Left renal cortex interstitium (tissue), 4 donors: ENCODE data around the gene PGC. TPM values are rescaled to one million over a fixed set of nuclear protein-coding genes. Genes with fewer than 3 reads are reported as not detected.

ENCODE experiments used
- DNase-seq, 4 donors: peaks; one replicate each; pipeline ENCODE4 v3.0.0-alpha.2; 2013; ENCODE audit warnings: low read depth in 4 of 4, low spot score in 2 of 4, missing footprints in 1 of 4
- polyA plus RNA-seq, 4 donors: library from polyadenylated mRNA; unstranded; fragments of 120-200 nt; gene quantifications; one replicate each; pipeline ENCODE4 v1.2.1, GENCODE V29; 2013; ENCODE audit not compliant: insufficient read length in 4 of 4

Gene PGC
- polyA plus RNA-seq, 4 donors: 0.35 to 0.48 TPM; not detected in 2

DNA sequence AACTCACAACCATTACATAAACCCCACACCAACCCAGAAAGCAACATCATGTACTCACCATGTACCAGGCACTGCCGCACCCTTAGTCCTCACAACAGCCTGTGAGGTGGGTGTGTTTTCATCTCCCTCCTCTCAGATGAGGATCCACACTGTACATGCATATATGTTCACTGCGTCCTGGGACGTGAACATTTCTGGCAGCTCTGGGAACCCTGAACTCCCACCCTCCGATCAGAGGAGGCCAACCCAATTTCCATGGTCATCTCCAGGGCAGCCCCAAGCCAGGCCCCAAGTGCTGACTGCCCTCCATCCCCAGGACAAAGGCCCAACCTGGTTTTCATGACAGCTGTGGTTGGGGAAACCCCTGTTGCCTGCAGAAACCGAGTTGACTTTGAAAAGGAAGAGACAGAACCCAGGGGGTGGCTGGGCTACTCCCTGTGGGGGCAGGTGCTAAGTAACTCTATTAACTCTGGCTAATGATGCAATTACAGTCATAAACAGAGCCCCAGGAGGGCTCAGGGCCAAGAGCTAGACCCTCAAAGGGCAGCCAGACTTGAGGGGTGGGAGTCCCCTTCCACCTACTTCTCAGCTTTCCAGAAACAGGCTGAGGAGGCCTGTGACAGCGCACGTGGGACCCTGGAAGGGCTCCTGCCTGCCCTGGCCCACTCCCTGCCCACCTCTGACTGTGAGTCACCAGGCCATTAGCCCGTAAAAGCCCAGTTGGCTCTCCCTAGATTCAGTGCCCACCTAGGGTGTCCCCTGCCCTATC lies 14.4 kb downstream of the PGC start:
- DNase-seq: no peak

DNA sequence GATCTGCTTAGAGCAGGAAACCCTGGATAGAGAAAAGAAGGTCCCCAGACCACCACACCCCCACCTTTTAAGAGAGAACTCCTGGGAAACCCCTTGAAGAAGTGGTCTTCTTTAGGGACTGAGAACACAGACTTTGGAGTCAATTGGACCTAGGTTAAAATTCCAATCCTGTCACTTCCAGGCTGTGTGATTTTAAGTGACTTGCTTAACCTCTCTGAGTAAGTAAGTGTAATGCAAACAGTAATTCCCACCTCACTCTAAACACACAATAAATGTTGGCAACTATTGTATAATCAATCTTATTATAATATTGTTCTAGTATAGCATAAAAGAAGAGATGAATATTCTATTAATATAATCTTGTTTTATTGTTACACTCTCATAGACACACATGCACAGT lies 15.0 kb downstream of the PGC start:
- DNase-seq: no peak

DNA sequence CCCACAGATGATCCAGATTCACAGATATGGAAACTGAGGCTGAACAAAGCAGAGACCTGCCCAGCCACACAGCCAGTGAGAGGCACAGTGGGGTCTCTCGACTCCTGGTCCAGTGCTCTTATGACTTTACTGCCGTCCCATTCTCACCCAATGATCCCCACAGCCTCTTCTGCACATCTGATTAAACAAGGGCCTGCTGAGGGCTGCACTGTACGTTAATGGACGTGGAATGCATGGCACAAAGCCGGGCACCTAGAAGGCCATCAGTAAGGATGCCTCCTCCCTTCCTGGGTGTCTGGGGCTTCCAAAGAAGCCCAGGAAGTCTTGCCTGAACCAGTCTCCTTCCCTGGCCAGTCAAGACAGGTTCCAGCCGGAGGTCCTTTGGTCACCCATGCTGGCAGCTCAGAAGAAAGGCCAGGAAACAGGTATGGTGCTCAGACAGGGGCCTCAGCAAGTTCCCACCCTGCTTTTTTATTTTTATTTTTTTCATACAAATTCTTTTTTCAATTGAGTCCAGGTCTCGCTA lies 15.6 kb downstream of the PGC start:
- DNase-seq: no peak

DNA sequence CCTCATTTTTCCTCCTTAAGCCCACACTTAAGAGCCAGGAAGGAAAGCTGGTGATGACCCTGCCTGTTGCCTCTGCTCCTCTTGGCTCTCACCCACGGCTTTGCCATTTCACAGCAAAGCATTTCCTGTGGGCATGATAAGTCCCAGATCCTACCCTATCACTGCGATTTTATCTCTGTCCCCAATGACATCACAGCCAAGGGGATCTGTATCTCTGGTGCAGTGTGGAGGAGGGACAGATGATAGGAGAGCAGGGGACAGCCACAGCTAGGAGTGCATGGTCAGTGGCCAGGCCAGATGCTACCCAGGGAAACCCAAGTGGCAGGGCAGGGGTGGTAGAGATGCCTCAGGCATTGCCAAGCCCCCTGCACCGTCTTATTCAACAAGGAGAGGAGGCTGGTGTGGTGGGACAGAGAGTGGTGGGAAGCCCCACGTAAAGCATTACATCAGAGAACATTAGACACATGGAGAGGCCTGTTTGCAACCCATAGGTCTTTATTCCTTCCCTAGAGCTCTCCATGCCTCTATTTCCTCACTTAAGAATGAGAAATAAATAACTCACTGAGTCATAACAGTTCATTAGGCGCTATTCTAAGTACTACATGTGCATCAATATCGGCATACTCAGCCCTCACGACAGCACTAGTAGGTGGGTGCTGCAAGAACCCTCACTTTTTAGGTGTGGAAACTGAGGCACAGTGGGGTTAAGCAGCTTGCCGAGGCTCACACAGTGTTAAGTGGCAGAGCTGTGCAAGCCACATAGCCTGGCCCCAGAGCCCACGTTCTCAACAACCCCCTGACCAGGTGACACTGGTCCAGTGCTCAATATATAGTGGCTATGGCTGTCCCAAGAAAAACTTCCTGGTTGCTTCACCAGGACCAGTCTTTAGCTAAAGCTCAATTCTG lies 16.4 kb downstream of the PGC start:
- DNase-seq: no peak

DNA sequence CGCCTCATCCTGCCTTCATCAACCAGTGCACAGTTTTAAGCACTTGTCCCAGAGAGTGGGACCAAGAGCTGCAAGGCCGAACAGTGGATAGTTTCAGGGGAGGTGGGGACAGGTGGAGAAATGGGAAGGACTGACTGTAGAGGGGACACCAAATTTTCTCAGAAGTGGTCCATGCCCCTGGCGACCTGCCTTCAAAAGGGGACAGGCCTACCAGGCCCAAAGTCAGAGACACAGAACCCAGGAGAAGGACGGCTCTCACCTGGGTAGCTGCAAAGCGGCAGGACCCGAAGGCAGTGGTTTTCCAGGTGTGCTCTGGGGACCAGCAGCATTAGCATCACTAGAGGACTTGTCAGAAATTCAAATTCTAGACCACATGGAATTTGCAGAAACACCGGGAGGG lies 17.6 kb downstream of the PGC start:
- no peak for DNase-seq

DNA sequence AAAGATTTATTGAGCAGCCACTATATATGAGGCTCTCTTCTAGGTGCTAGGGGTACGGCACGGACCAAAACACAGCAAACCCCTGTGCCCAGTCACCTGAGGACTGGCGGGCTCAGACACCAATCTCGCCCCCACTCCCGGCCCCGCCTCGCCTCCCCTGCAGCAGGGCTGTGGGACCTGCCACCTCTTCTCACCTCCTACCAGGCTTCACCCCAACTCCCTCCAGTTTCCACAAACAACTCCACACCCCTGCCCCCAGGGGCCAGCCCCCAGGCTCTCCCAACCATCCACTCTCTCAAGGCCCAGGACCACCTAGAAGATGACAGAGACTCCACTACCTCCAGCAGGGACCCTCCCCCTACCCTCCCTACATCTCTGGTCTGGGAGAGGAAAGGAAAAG lies 18.2 kb downstream of the PGC start:
- no peak for DNase-seq

DNA sequence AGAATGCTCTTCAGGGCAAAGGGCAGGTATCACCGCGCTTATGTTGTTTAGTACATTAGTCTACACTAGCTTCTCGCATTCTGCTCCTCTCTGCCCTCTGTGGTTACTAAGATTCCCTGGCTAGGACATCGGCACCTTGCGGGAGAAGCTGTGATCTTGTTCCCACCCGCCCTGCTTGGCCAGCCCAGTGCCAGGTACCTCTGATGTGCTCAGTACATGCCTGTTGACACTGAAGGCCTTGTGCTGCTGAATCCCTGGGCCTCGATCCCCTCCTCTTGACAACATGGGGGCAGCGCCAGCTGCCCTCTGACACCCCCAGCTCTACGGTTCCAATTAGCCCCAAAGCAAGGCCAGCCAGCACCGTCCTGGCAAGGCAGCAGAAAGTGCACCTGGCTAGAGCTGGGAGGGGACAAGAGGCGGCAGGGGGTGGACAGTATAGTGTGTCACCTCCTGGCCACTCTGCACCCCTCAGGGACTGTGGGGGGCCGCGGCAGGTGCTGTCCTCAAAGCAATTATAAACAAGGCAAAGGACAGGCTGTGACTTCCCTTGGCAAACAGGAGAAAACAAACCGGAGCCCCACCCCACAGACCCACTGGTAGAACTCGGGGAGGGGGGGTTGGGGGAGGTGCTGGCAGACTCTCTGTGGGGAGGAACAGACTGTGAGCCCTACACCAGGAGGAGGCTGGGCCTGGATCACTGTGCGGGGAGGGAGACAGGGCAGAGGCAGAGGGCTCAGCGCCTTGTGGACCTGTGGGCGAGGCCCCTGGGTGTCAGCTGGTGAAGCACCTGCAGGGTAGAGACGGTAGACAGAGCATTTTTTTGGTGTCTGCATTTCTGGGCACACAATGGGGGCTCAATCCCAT lies 18.9 kb downstream of the PGC start:
- DNase-seq: no peak

DNA sequence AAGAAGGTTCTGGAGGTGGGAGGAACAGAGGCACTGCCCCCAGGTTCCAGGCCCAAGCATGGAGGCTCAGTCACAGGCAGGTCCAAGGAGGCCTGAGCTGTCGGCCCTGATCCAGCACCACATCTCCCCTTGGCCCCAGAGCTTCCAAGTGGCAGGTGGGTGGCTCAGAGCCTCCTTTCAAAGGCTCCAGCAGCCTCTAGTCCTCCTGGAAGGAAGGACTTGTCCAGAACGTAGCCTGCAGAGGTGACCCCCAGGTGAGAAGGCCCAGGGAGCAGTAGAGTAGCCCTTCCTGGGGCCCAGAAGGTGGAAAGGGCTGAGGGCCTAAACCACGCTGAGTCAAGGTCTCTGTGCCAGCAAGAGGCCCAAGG lies 19.5 kb downstream of the PGC start:
- DNase-seq: no peak

DNA sequence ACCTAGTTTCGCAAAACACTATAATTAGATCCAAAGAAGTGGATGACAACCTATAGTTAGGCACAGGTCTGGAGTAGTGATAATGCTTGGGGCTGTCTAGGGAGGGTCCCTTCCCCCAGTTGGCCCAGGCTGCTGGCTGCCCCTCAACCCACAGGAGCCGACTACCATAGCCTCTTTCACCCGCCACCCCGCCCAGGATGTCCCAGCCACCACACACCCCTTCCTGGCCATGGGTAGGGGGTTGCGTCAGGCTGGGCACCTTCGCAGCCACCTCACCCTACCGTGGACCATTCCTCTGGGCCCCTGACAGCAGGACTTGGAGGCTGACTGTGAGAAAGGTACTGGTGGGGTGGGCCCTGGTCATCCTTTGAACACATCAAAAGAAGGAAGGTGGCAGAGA lies 20.3 kb downstream of the PGC start:
- no peak for DNase-seq

DNA sequence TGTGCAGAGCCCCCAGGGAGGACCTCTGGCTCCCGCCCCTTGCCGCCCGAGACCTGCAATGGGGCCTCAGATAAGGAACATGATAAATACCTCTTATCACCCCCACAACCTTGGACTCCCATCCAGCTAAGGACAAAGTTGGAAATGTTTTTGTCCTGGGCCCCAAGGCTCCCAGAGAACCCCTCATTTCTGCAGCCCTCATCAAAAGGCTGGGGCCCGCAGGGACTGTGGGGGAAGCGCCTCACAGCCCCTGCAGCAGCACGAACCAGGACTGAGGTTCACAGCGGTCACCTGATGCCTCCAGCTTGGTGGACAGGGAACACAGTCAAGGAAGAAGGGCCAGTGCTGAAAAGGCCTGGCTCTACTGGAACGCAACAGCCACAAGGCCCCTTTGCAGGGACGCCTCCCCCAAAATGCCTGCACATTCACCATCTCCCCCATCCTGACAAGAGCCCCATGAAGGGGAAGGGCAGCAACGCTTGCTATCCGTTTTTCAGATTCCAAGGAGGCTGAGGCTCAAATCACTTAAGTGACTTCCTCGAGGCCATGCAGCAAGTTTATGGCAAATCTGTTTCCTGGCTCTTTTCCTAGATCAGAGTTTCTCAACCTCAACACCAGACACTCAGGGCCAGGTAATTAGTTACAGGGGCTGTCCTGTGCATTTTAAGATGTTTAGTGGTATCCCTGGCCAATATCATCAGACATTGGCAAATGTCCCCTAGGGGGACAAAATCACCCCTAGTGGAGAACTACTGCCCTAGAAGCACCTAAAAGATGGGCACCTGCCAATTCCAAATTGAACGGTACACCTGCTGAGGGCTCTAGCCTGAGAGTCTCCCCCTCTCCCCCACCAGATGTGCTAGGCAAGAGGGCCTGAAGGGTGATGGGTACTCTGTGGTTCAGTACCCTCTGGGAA lies 22.4 kb downstream of the PGC start:
- no peak for DNase-seq

DNA sequence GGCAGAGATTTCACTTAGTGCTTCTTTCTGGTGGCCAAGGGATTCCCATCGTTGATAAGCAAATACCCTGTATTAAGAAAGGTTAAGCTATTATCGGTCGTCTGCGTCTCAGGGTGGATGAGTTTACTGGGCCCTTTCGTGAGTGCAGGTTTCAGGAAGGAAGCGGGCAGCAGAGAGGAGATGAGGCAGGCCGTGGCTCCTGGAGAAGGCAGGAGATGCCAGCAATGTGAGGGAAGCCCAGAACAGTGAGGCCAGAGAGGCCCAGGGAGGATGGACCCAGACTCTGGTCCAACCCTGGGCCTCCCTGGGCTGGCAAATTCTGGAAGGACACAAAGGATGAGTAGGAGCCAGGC lies 23.0 kb downstream of the PGC start:
- DNase-seq: no peak

DNA sequence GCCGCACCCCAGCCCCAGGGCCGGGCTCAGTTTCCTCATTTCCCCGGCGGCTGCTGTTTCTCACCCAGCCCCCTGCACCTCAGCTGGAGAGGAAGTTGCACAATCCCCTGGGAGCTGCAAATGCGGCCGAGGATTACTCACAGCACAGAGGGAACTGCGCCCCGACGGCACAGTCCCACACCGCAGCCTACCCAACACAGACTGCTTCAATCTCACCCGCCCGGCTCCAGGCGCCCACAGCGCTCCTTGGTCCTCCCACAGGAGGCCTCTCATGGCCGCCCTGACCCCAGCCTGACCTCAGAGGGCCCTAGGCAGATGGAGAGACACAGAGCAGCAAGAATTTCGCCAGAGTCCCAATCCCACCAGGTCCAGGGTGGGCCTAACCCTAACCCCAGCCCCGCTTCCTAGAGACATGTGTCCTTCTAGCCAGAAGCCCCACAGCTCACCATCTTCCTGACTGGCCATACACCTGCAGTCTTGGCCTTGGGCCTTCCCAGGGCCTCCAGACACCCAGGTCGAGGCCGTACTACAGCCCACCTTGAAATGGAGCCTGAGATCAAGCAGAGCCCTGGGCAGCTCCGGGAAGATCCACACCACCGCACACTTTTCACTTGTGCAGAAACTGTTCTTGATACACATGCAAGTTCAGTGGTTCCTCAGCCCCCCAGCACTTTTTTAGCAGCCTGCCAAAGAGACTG lies 23.5 kb downstream of the PGC start:
- DNase-seq: no peak

DNA sequence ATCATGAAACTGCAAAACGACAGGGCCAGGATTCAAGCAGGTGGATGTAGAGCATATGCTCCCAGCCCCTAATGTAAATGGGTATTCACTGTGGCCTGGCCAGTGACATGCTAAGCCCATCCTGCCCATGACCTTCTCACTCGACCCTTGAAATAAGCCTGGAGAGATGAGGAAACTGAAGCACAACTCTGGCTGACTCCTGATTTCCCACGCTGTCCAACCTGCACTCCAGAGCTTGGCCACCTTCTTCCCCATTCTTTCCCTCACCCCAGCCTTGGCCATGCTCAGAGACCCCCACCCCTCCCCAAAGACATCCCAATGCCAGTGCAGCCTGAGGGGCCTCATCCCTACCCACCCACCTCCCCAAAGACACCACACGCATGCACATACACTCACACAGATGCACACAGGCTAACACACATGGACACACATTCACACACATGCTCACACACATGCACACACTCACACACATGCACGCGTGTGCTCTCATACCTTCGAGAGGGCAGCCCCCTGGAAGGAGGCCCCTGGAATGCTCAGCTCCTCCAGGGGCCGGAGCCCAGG lies 24.1 kb downstream of the PGC start:
- DNase-seq: no peak

DNA sequence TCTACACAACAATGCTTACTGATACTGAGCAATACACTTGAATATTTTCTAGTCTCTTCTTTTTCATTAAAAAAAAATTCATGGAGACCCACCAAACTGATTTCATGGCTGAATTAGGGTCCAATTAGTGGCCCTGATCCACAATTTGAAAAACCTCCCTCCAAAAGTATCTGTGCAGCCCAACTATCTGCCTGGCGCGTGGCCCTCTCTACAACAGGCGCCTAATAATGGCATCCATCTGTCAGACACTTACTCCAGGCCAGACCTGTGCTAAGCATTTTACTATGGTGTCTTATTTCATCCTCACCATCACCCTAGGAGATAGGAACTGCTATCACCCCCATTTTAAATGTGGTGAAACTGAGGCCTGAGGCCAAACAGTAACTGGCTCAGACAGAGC lies 25.8 kb downstream of the PGC start:
- DNase-seq: no peak

DNA sequence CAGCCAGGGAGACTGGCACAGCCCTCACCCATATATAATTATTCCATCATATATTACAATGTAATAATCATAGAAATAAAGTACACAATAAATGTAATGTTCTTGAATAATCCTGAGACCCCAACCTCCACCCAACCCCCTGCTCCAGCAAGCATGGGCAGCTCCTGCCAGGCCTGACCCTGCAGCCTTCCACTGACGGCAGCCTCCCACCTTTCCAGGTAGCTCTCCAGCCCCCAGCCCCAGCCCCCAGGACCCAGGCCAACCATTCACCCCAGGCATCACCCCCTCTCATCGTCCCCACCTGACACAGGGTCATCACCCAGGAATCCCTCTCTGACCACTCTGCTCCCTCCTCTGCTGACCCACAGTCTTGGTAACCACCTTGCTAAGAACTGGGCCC lies 26.4 kb downstream of the PGC start:
- DNase-seq: no peak

DNA sequence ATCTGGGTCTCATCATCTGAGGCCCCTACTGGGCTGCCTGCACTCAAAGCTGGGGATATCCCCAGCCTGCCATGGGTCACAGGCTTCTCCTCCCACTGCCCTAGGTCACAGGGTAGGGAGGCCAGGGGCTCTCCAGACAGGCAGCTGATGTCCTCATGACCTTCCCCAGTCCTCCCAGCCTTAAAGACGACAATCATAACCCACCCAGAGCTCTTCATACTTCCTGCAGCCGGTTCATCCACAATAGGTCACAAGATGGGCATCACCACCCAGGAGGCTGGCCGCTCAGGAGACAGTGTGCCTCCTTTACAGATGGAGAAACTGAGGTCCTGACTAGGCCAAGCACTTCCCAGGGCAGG lies 27.0 kb downstream of the PGC start:
- DNase-seq: no peak

DNA sequence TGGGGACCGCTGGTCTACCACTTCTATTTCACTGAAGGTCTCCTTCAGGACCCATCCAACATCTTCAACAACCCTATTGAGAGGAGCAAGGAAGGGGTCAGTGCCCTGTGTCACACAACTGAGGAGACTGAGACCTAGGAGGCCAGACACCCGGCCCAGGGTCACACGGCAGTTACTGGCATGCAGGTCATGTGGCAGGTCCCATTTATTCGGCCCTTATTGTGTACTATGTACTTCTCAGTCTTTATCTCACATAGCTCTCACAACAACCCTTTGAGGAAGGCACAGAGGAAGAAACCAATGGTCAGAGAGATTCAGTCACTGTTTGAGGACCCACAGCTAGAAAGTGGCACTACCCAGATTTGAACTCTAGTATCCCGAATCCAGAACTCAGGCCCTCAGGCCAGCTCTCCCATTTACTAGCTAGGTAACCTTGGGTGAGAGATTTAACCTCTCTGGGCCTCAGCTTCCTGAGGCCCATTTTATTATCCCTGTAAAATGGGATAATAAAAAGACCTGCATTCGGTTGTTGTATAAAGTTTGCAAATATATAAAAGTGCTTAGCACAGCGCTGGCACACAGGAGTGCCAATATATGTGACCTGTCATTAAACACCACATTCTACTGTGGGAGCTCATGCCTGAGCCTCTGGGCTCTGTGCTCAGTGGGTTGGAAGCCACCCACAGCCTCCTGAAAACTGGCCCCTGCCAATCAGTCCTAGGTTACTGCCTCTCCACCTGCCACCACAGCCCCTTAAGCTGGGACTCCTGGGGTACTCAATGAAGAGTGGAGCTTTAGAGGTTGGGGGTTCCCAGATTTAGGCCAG lies 27.5 kb downstream of the PGC start:
- DNase-seq: no peak

DNA sequence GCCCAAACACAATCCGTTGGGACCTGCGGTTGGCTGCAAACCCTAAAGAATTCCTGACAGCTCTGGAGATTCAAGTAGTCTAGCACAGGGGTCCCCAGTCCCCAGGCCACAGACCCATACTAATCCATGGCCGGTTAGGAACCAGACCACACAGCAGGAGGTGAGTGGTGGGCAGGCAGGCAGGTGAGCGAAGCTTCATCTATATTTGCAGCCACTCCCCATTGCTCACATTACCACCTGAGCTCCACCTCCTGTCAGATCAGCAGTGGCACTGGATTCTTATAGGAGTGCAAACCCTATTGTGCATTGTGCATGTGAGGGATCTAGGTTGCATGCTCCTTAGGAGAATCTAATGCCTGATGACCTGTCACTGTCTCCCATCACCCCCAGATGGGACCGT lies 28.4 kb downstream of the PGC start:
- DNase-seq: no peak
